Esophagus muscularis mucosa (tissue), 4 donors: ENCODE data around the gene TRIM45. TPM values are rescaled to one million over a fixed set of nuclear protein-coding genes. Genes with fewer than 3 reads are reported as not detected.

Experiments used
- DNase-seq: peaks from one replicate; pipeline ENCODE4 v3.0.0-alpha.2; 2017; ENCODE audit errors: extremely low spot score
- H3K27ac ChIP-seq, 4 donors: fragments of 200-600 bp; sonication (generic); replicated peaks in 1 of 4; 1 replicate in 3 of 4; 2 replicates in 1 of 4; pipeline ENCODE4 v1.5.1; 2016 to 2019; ENCODE audit warnings: mild to moderate bottlenecking in 1 of 4
- H3K27me3 ChIP-seq, 4 donors: fragments of 200-600 bp; sonication (generic); one replicate each; pipeline versions ENCODE4 v1.5.1 to v1.6.0; 2016 to 2019
- H3K36me3 ChIP-seq, 4 donors: fragments of 200-600 bp; sonication (generic); one replicate each; pipeline ENCODE4 v1.5.1; 2016 to 2019
- H3K4me1 ChIP-seq, 4 donors: fragments of 200-600 bp; sonication (generic); one replicate each; pipeline ENCODE4 v1.5.1; 2016 to 2019
- H3K4me3 ChIP-seq, 4 donors: fragments of 200-600 bp; sonication (generic); 1 replicate in 2 of 4; 2 replicates in 2 of 4; pipeline ENCODE4 v1.5.1; 2016 to 2019; ENCODE audit warnings: mild to moderate bottlenecking in 4 of 4, moderate library complexity in 1 of 4
- H3K9me3 ChIP-seq, 4 donors: fragments of 200-600 bp; sonication (generic); 1 replicate in 3 of 4; 2 replicates in 1 of 4; pipeline ENCODE4 v1.5.1; 2016 to 2019
- CTCF ChIP-seq, 3 experiments: fragments of 200-600 bp in 2 of 3; fragments of 450-650 bp in 1 of 3; sonication (generic) in 2 of 3; IDR thresholded peaks; one replicate each; pipeline ENCODE4 v1.5.1; 2017 to 2019; ENCODE audit warnings: antibody characterized with exemption in 3 of 3, mild to moderate bottlenecking in 2 of 3, moderate library complexity in 1 of 3
- EP300 ChIP-seq: sonication (generic); formaldehyde crosslinking; IDR thresholded peaks from one replicate; pipeline ENCODE4 v1.6.1; 2017; ENCODE audit warnings: antibody characterized with exemption
- POLR2A ChIP-seq: fragments of 450-650 bp; IDR thresholded peaks from one replicate; pipeline ENCODE4 v1.6.1; 2017; ENCODE audit warnings: antibody characterized with exemption, moderate library complexity, mild to moderate bottlenecking, low read depth
- POLR2AphosphoS5 ChIP-seq, 2 donors: sonication (generic); formaldehyde crosslinking; IDR thresholded peaks; one replicate each; pipeline ENCODE4 v1.6.1; 2017; ENCODE audit warnings: antibody characterized with exemption in 2 of 2
- WGBS: methylation state at CpG from one replicate; pipeline ENCODE4 v1.1.5; 2018; 5-methylcytosine and 5-hydroxymethylcytosine counted together
- intact Hi-C: fragments of 100-400 bp; cut with DNase I; formaldehyde crosslinking; loops from one replicate; pipeline ENCODE4 v1.15.1; 2023
- total RNA-seq, 4 donors: library from RNA; depleted of rRNA; stranded (reverse); fragments of >200 nt; gene quantifications; one replicate each; pipeline versions ENCODE4 v1.1.0 to v1.2.1, GENCODE V29; 2016

The TRIM45 gene
- total RNA-seq, 4 donors from 2014 or later: 1.4 to 5.4 (median 3.1) TPM

- Histone ChIP-seq H3K9me3 (no peaks in the 10 kb centered on the region), H3K36me3 (no peaks in the 10 kb centered on the region), H3K4me1 (no peaks in the 10 kb centered on the region), H3K4me3 (no peak overlapping the region), H3K27ac (no peak overlapping the region), H3K27me3 (no peaks in the 10 kb centered on the region)
- no peak for DNase-seq
- intact Hi-C loops: no loop called here
- 70% methylated on average over 3 of the region's 3 CpGs for WGBS
- TF ChIP-seq POLR2A (no peak), POLR2AphosphoS5 (IDR thresholded peaks at IDR 0.05) (no peak), EP300 (no peak), CTCF (IDR thresholded peaks at IDR 0.05) (no peak)
Observed at GRCh38 chr1:117143871-117144270, 22.3 kb upstream of the TRIM45 start.

- no peaks in the 10 kb centered on the region for H3K9me3 ChIP-seq
- no peak overlapping the region for H3K27ac ChIP-seq
- no peak overlapping the region for H3K4me3 ChIP-seq
- H3K27me3 ChIP-seq: no peaks in the 10 kb centered on the region
- DNase-seq: no peak
- intact Hi-C loops: no loop called here
- no peaks in the 10 kb centered on the region for H3K4me1 ChIP-seq
- TF ChIP-seq POLR2A (no peak), EP300 (no peak), POLR2AphosphoS5 (IDR thresholded peaks at IDR 0.05) (no peak), CTCF (IDR thresholded peaks at IDR 0.05) (no peak)
- H3K36me3 ChIP-seq: no peaks in the 10 kb centered on the region
Observed at GRCh38 chr1:117143172-117143571, 21.6 kb upstream of the TRIM45 start.

GRCh38 chr1:117142200-117142599, 20.7 kb upstream of the TRIM45 start:
- Histone ChIP-seq H3K4me1 (no peaks in the 10 kb centered on the region), H3K9me3 (no peaks in the 10 kb centered on the region), H3K27ac (no peak overlapping the region), H3K4me3 (no peak overlapping the region), H3K27me3 (no peaks in the 10 kb centered on the region), H3K36me3 (no peaks in the 10 kb centered on the region)
- intact Hi-C loops: no loop called here
- DNase-seq: no peak
- 55% methylated on average over 2 of the region's 2 CpGs for WGBS
- TF ChIP-seq EP300: no peak
- no peak for TF ChIP-seq CTCF (IDR thresholded peaks at IDR 0.05)
- TF ChIP-seq POLR2AphosphoS5 (IDR thresholded peaks at IDR 0.05): no peak
- no peak for TF ChIP-seq POLR2A

- 93% methylated on average over 1 of the region's 1 CpG for WGBS
- Histone ChIP-seq H3K9me3 (no peaks in the 10 kb centered on the region), H3K27me3 (no peaks in the 10 kb centered on the region), H3K4me3 (no peak overlapping the region), H3K36me3 (no peaks in the 10 kb centered on the region), H3K27ac (no peak overlapping the region), H3K4me1 (no peaks in the 10 kb centered on the region)
- intact Hi-C loops: no loop called here
- no peak for DNase-seq
- TF ChIP-seq EP300 (no peak), CTCF (IDR thresholded peaks at IDR 0.05) (no peak), POLR2AphosphoS5 (IDR thresholded peaks at IDR 0.05) (no peak), POLR2A (no peak)
Observed at GRCh38 chr1:117138561-117138960, 17.0 kb upstream of the TRIM45 start.

GRCh38 chr1:117138106-117138505, 16.6 kb upstream of the TRIM45 start:
- TF ChIP-seq EP300: no peak
- TF ChIP-seq POLR2A: no peak
- TF ChIP-seq POLR2AphosphoS5 (IDR thresholded peaks at IDR 0.05): no peak
- no peak for TF ChIP-seq CTCF (IDR thresholded peaks at IDR 0.05)
- no peak for DNase-seq
- no peaks in the 10 kb centered on the region for H3K27me3 ChIP-seq
- H3K4me1 ChIP-seq: no peaks in the 10 kb centered on the region
- H3K27ac ChIP-seq: no peak overlapping the region
- no peaks in the 10 kb centered on the region for H3K36me3 ChIP-seq
- H3K4me3 ChIP-seq: no peak overlapping the region
- no peaks in the 10 kb centered on the region for H3K9me3 ChIP-seq
- WGBS: 100% methylated on average over 3 of the region's 3 CpGs
- intact Hi-C loops: no loop called here
